ENCODE measurements around the gene IFNGR1. TPM values are rescaled to one million over a fixed set of nuclear protein-coding genes. Genes with fewer than 3 reads are reported as not detected.

The IFNGR1 gene
- total RNA-seq, 1 donor from 2014 or later: 58.3 TPM

DNA sequence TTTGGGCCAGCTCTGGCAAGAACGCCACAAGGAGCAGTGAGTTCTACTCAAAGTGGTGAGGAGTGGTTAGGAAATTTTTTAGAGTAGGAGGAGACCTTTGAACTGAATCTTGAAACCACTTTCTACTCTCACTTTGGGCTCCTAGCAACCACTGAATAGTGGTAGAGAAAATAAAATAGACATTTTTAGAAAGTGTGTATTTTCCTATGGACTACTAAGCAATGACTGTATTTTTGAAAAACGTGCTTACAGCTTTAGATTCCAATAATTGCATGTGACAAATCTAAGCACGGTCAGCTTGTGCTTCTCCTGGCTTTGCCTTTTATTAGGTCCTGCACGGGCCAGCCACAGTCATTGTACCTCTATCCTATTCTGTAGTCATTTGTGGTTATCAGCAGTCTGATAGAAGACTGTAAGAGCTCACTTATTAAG is 8.7 kb upstream of the IFNGR1 start:
- no peak overlapping the region for H3K27ac Mint-ChIP-seq (ENCODE audit: unreplicated experiment)
- H3K4me1 Mint-ChIP-seq (ENCODE audit: unreplicated experiment): peaks cover 25% of the 10 kb centered on the region
- H3K9me3 Mint-ChIP-seq (ENCODE audit: unreplicated experiment): no peaks in the 10 kb centered on the region
- no peaks in the 10 kb centered on the region for H3K36me3 Mint-ChIP-seq (ENCODE audit: low read depth, unreplicated experiment)
- peaks cover 4% of the 10 kb centered on the region for H3K27me3 Mint-ChIP-seq (ENCODE audit: unreplicated experiment)
- no peak overlapping the region for H3K4me3 Mint-ChIP-seq (ENCODE audit: unreplicated experiment)
- no peak for DNase-seq (ENCODE audit: low spot score)
- no peak for TF ChIP-seq CTCF (IDR thresholded peaks at IDR 0.05; ENCODE audit: unreplicated experiment)

- H3K27me3 Mint-ChIP-seq (ENCODE audit: unreplicated experiment): peaks cover 4% of the 10 kb centered on the region
- no peak overlapping the region for H3K4me3 Mint-ChIP-seq (ENCODE audit: unreplicated experiment)
- H3K27ac Mint-ChIP-seq (ENCODE audit: unreplicated experiment): no peak overlapping the region
- no peaks in the 10 kb centered on the region for H3K36me3 Mint-ChIP-seq (ENCODE audit: low read depth, unreplicated experiment)
- no peak for DNase-seq (ENCODE audit: low spot score)
- no peaks in the 10 kb centered on the region for H3K9me3 Mint-ChIP-seq (ENCODE audit: unreplicated experiment)
- H3K4me1 Mint-ChIP-seq (ENCODE audit: unreplicated experiment): peaks cover 33% of the 10 kb centered on the region
- no peak for TF ChIP-seq CTCF (IDR thresholded peaks at IDR 0.05; ENCODE audit: unreplicated experiment)
Observed at GRCh38 chr6:137226697-137227096, 7.5 kb upstream of the IFNGR1 start.

DNA sequence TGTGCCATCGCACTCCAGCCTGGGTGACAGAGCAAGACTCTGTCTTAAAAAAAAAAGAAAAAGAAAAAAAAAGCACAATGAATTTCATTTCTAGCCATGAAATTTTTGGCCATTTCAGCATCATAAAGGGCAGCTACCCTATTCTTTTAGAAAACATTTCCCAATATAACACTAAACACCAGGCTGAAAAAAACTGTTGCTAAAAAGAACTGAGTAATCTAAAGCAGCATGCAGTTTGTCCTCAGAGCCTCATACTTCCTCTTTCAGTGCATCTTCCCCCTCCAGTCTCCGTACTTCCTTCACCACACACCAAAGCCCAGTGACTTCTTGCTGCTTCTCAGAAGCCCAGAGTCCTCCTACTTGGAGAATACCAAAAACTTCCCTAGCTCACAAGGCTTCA is 5.6 kb upstream of the IFNGR1 start:
- no peaks in the 10 kb centered on the region for H3K36me3 Mint-ChIP-seq (ENCODE audit: low read depth, unreplicated experiment)
- H3K4me1 Mint-ChIP-seq (ENCODE audit: unreplicated experiment): peaks cover 34% of the 10 kb centered on the region
- DNase-seq (ENCODE audit: low spot score): no peak
- H3K27me3 Mint-ChIP-seq (ENCODE audit: unreplicated experiment): no peaks in the 10 kb centered on the region
- H3K4me3 Mint-ChIP-seq (ENCODE audit: unreplicated experiment): no peak overlapping the region
- H3K27ac Mint-ChIP-seq (ENCODE audit: unreplicated experiment): peak overlapping the region; percentile 2
- TF ChIP-seq CTCF (IDR thresholded peaks at IDR 0.05; ENCODE audit: unreplicated experiment): no peak
- H3K9me3 Mint-ChIP-seq (ENCODE audit: unreplicated experiment): no peaks in the 10 kb centered on the region

DNA sequence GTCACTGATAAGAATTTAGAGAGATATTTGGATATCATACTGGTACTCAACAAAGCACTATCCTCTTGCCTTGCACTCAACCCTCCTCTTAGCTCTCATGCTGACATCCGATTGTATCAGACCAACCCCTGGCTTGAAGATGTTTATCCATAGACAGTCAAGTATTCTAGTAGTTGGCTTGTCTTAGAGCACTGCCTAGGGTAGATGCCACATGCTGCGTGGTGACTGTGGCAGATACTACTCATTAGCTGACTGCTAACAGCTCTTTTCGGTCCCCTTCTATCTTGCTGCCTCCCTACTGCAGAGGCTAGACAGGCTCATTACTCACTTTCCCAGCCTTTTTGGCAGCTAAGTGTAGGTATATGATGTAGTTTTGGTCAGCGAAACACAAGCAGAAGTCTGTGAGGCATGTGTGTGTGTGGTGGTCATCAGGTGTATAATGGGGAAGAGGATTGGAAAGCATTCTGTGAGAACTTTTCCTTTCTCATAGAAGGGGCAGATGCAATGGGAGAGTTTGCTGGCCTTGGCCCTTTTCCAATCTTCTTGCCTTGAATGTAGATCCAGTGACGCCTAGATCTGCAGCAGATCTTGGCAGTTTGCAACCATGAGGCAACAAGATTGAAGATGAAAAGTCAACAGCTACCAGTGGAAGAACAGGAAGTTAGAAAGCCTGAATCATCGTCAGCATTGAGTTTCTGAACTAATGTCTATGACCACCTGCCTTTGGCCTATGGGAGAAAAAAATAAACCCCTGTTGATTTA is 4.4 kb upstream of the IFNGR1 start:
- Mint-ChIP-seq H3K4me1 (ENCODE audit: unreplicated experiment) (peaks cover 34% of the 10 kb centered on the region), H3K4me3 (ENCODE audit: unreplicated experiment) (no peak overlapping the region), H3K36me3 (ENCODE audit: low read depth, unreplicated experiment) (no peaks in the 10 kb centered on the region), H3K27ac (ENCODE audit: unreplicated experiment) (no peak overlapping the region), H3K9me3 (ENCODE audit: unreplicated experiment) (no peaks in the 10 kb centered on the region), H3K27me3 (ENCODE audit: unreplicated experiment) (peaks cover 3% of the 10 kb centered on the region)
- no peak for DNase-seq (ENCODE audit: low spot score)
- TF ChIP-seq CTCF (IDR thresholded peaks at IDR 0.05; ENCODE audit: unreplicated experiment): no peak

DNA sequence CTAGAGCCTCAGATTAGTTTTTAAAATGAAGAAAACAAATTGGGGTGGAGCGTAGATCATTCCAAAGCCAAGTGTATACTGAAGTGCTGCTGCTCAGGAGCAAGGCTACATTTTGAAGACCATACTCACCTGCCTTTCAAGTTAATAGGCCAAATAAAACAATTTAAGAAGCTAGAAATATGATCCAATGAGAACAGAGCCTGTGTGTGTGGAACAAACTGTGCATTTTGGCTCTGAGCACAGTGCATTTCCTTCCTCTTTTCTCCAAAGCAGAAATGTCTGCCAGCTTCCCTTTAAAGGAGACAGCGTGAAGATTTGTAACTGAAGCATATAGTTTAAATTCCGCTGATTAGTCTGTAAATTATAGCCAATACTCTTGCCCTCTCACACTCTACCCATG is 3.2 kb upstream of the IFNGR1 start:
- Mint-ChIP-seq H3K4me3 (ENCODE audit: unreplicated experiment) (no peak overlapping the region), H3K4me1 (ENCODE audit: unreplicated experiment) (peaks cover 43% of the 10 kb centered on the region), H3K9me3 (ENCODE audit: unreplicated experiment) (no peaks in the 10 kb centered on the region), H3K27me3 (ENCODE audit: unreplicated experiment) (peaks cover 3% of the 10 kb centered on the region), H3K36me3 (ENCODE audit: low read depth, unreplicated experiment) (no peaks in the 10 kb centered on the region), H3K27ac (ENCODE audit: unreplicated experiment) (peak overlapping the region; percentile 34)
- no peak for TF ChIP-seq CTCF (IDR thresholded peaks at IDR 0.05; ENCODE audit: unreplicated experiment)
- DNase-seq (ENCODE audit: low spot score): no peak
